K562 (cell line): ENCODE measurements around the gene HDAC7. TPM values are rescaled to one million over a fixed set of nuclear protein-coding genes. Genes with fewer than 3 reads are reported as not detected.

Experiments used
- ATAC-seq: fragments of 200-7000 bp; cut with Tn5 transposase; 3 replicates; pipeline ENCODE4 v1.9.1; 2020; ENCODE audit warnings: moderate library complexity
- BruUV-seq: library from RNA; stranded (reverse); fragments of 400-500 nt; replicated peaks from 2 replicates; lab custom pipeline; 2021; lab: Mats Ljungman, UMichigan
- CTCF ChIA-PET: fragments of 300-600 bp; formaldehyde crosslinking; extraction: SDS; loops from one replicate; lab custom pipeline; 2021; ENCODE audit warnings: low intra/inter-chr PET ratio; lab: Yijun Ruan, JAX
- POLR2A ChIA-PET: fragments of 300-600, 350-650 bp; sonication (Branson Sonifier 250); formaldehyde crosslinking; extraction: SDS; loops from one replicate; lab custom pipeline; 2021; ENCODE audit warnings: antibody characterized with exemption, inconsistent platforms; lab: Yijun Ruan, JAX
- DNase-seq, 4 experiments: peaks; one replicate each; pipeline versions ENCODE4 v3.0.0 to v3.0.0-alpha.2; 2011 to 2018; ENCODE audit warnings: low spot score in 3 of 4, mixed read lengths in 3 of 4; ENCODE audit errors: extremely low read depth in 1 of 4
- FAIRE-seq: peaks from 2 replicates; lab custom pipeline; 2011; peaks lifted over from hg19 to GRCh38; lab: Jason Lieb, UNC
- H2AFZ ChIP-seq: 2 replicates; pipeline ENCODE4 v1.6.0; 2011; ENCODE audit warnings: low read depth, low read length, control low read depth, inconsistent platforms
- H3K27ac ChIP-seq: fragments of 200-600 bp; 3 replicates; pipeline ENCODE4 v1.8.0; 2011; ENCODE audit warnings: low read depth, mild to moderate bottlenecking, control low read depth, inconsistent platforms, low read length, moderate library complexity, mixed read lengths; ENCODE audit errors: extremely low read depth
- H3K27me3 ChIP-seq, 2 experiments: fragments of 300-600 bp in 1 of 2; 2 replicates in 1 of 2; 3 replicates in 1 of 2; pipeline versions ENCODE4 v1.6.0 to v1.8.0; 2011; ENCODE audit warnings: inconsistent platforms in 2 of 2, low read length in 2 of 2, mild to moderate bottlenecking in 1 of 2, mixed read lengths in 1 of 2, moderate library complexity in 1 of 2; ENCODE audit not compliant: control insufficient read depth in 2 of 2, insufficient read depth in 2 of 2
- H3K36me3 ChIP-seq: fragments of 300-600 bp; 3 replicates; pipeline ENCODE4 v1.8.0; 2011; ENCODE audit warnings: mild to moderate bottlenecking, low read length, inconsistent platforms; ENCODE audit not compliant: control insufficient read depth, insufficient read depth
- H3K4me1 ChIP-seq, 2 experiments: fragments of 200-600 bp in 1 of 2; replicated peaks in 1 of 2; 2 replicates in 1 of 2; 3 replicates in 1 of 2; pipeline versions ENCODE4 v1.5.1 to v1.8.0; 2011; ENCODE audit warnings: inconsistent platforms in 2 of 2, low read length in 2 of 2, mild to moderate bottlenecking in 1 of 2, mixed read lengths in 1 of 2, moderate library complexity in 1 of 2; ENCODE audit not compliant: control insufficient read depth in 2 of 2, insufficient read depth in 2 of 2
- H3K4me2 ChIP-seq: 2 replicates; pipeline ENCODE4 v1.6.1; 2011; ENCODE audit warnings: low read length, control low read depth, inconsistent platforms, mixed read lengths; ENCODE audit not compliant: insufficient read depth
- H3K4me3 ChIP-seq: fragments of 200-600 bp; sonication (generic), shearing (Covaris generic); 2 replicates; pipeline ENCODE4 v1.5.1; 2016; ENCODE audit warnings: control low read depth, inconsistent platforms
- H3K79me2 ChIP-seq: fragments of 200-600 bp; 3 replicates; pipeline ENCODE4 v1.8.0; 2011; ENCODE audit warnings: low read length, inconsistent platforms; ENCODE audit not compliant: control insufficient read depth, insufficient read depth
- H3K9ac ChIP-seq, 2 experiments: 2 replicates each; pipeline versions ENCODE4 v1.6.0 to v1.6.1; 2011; ENCODE audit warnings: low read depth in 2 of 2, low read length in 2 of 2, control low read depth in 1 of 2, inconsistent platforms in 1 of 2, mild to moderate bottlenecking in 1 of 2, mixed read lengths in 1 of 2; ENCODE audit not compliant: insufficient read depth in 1 of 2
- H3K9me1 ChIP-seq: one replicate; pipeline ENCODE4 v1.6.0; 2011; ENCODE audit warnings: inconsistent platforms, mild to moderate bottlenecking, low read length, moderate library complexity; ENCODE audit not compliant: control insufficient read depth, insufficient read depth
- H3K9me3 ChIP-seq: replicated peaks from 2 replicates; pipeline ENCODE4 v1.5.1; 2011; ENCODE audit warnings: low read depth, low read length, inconsistent platforms; ENCODE audit not compliant: control insufficient read depth, insufficient read depth
- H4K20me1 ChIP-seq: replicated peaks from 2 replicates; pipeline ENCODE4 v1.6.1; 2011; ENCODE audit warnings: low read length, inconsistent platforms, mixed read lengths; ENCODE audit not compliant: control insufficient read depth, insufficient read depth
- POLR2A ChIP-seq: fragments of 450-650 bp; conservative IDR thresholded peaks from 2 replicates; pipeline ENCODE4 v1.6.1; 2016
- POLR2G ChIP-seq: fragments of 200-400 bp; formaldehyde crosslinking; IDR thresholded peaks from 2 replicates; pipeline ENCODE4 v1.6.1; 2017; ENCODE audit warnings: low read depth, mild to moderate bottlenecking, antibody characterized with exemption, low read length, moderate library complexity
- RBFOX2 ChIP-seq: fragments of 200-400 bp; formaldehyde crosslinking; IDR thresholded peaks from 2 replicates; pipeline ENCODE4 v1.6.1; 2017; ENCODE audit warnings: low read depth, mild to moderate bottlenecking, low read length, moderate library complexity
- RBM22 ChIP-seq: fragments of 200-400 bp; formaldehyde crosslinking; IDR thresholded peaks from 2 replicates; pipeline ENCODE4 v1.6.1; 2018; ENCODE audit warnings: low read length, low read depth; ENCODE audit not compliant: poor library complexity, severe bottlenecking
- RFX1 ChIP-seq: fragments of 450-650 bp; IDR thresholded peaks from 2 replicates; pipeline ENCODE4 v1.6.1; 2016; ENCODE audit warnings: mild to moderate bottlenecking, moderate library complexity
- SIX5 ChIP-seq, 2 experiments: IDR thresholded peaks; 2 replicates each; pipeline ENCODE4 v1.6.1; 2011; ENCODE audit warnings: low read length in 2 of 2, borderline replicate concordance in 1 of 2, low read depth in 1 of 2, mild to moderate bottlenecking in 1 of 2, moderate library complexity in 1 of 2; ENCODE audit not compliant: insufficient read depth in 1 of 2
- WGBS: fragments of 100-300 bp; shearing (Covaris generic); methylation state at CpG from one replicate; pipeline ENCODE4 v1.1.6; 2016; ENCODE audit warnings: low coverage, mixed read lengths; ENCODE audit not compliant: insufficient coverage; ENCODE audit errors: missing lambda C conversion rate; 5-methylcytosine and 5-hydroxymethylcytosine counted together
- in situ Hi-C: fragments of 300-500 bp; cut with MboI; formaldehyde crosslinking; loops from 4 replicates; pipeline ENCODE4 v1.15.0; 2018; ENCODE audit warnings: inconsistent platforms, mixed read lengths
- intact Hi-C: fragments of 100-400 bp; cut with micrococcal nuclease; formaldehyde crosslinking; loops from 2 replicates; pipeline ENCODE4 v1.14.2; 2022
- polyA plus RNA-seq, 8 experiments: library from polyadenylated mRNA; depleted of rRNA in 4 of 8; stranded (reverse) in 5 of 8; unstranded in 3 of 8; fragments of >200 nt; fragmentation: Nextera tagmentation in 2 of 8; fragmentation: Illumina TruSeq in 1 of 8; extraction: Ambion mirVana in 2 of 8; extraction: Trizol in 1 of 8; gene quantifications; 2 replicates each; pipeline versions ENCODE4 v1.2.1 to v1.2.3, GENCODE V29; 2011 to 2014; ENCODE audit warnings: inconsistent platforms in 1 of 8, missing spikeins in 1 of 8
- total RNA-seq, 7 experiments: library from RNA; depleted of rRNA in 6 of 7; stranded (reverse); fragments of >200 nt in 6 of 7; fragmentation: Illumina TruSeq in 2 of 7; extraction: Trizol in 2 of 7; gene quantifications; 2 replicates each; pipeline versions ENCODE4 v1.2.1 to v1.2.3, GENCODE V29; 2011 to 2021; ENCODE audit warnings: low replicate concordance in 1 of 7
- TF ChIP-seq, protein P1 (sequence below), 3 experiments: IDR thresholded peaks in 2 of 3; conservative IDR thresholded peaks in 1 of 3; 2 replicates each; pipeline ENCODE4 v1.5.1; 2011 to 2012; ENCODE audit warnings: low read length in 3 of 3, mild to moderate bottlenecking in 3 of 3, control low read depth in 2 of 3, improper control_type of control experiment in 1 of 3, inconsistent platforms in 1 of 3, low read depth in 1 of 3, mixed read lengths in 1 of 3, moderate library complexity in 1 of 3; ENCODE audit not compliant: insufficient read depth in 2 of 3
- TF ChIP-seq, protein P2 (sequence below): sonication (generic); formaldehyde crosslinking; IDR thresholded peaks from 2 replicates; pipeline ENCODE4 v1.8.1; 2023; ENCODE audit warnings: mild to moderate bottlenecking, missing genetic modification reagents
- TF ChIP-seq, protein P3 (sequence below): fragments of 250-450 bp; sonication (Bioruptor Pico); IDR thresholded peaks from 2 replicates; pipeline ENCODE4 v1.8.0; 2021; ENCODE audit warnings: moderate library complexity, mild to moderate bottlenecking, inconsistent platforms

The HDAC7 gene
- total and polyA plus RNA-seq, 9 of the 15 experiments (the other 6 are each of a cell fraction or from before 2014, with no cell fraction given): 2.5 to 129 (median 31.1) TPM

DNA sequence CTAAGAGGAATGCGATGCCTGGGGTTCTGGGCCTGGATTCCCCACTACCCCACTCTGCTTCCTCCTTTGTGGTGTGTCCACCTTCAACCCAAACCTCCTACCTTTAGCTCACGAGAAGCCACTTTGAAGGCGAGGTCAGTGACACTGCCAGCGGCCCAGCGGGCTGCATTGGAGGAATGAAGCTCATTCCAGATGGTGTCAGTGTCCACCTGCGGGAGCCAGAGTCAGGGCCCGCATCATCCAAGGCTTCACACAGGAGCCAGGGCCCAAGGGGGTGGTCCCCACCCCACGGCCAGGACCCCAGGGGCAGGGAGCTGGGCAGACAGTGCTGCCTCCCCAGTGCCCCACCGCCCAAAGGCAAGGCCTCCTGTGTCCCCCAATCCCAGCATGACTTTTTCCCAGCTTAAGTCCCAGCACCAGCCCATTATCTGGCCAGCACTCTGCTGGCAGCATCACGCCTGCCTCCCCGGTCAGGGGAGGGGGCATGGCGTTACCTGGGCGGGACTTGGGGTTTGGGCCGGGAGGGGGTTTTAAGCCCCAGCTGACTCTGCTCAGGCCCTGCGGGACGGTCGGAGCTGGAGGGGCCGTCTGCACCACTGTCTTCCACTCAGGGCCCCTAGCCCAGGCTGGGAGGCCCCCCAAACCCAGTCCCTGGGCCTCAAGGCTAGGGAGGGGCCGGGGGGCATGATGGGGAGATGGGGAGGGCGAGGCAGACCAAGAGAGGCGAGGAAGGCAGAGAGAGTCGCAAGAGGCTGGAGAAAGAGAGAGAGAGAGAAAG lies 29.8 kb downstream of the HDAC7 start:
- intact Hi-C loops: no loop called here
- TF ChIP-seq POLR2A (0 out of 2 replicates have a peak, but pooled peaks have one; percentile 21), RFX1 (no peak), RBM22 (peak; percentile 62), POLR2G (peak; percentile 59), RBFOX2 (0 out of 2 replicates have a peak, but pooled peaks have one; percentile 10), SIX5 (IDR thresholded peaks at IDR 0.05; ENCODE audit: borderline replicate concordance in 1 of 2, insufficient read depth in 1 of 2, low read depth in 1 of 2, low read length in 2 of 2) (no peak)
- TF ChIP-seq, protein P1, sequence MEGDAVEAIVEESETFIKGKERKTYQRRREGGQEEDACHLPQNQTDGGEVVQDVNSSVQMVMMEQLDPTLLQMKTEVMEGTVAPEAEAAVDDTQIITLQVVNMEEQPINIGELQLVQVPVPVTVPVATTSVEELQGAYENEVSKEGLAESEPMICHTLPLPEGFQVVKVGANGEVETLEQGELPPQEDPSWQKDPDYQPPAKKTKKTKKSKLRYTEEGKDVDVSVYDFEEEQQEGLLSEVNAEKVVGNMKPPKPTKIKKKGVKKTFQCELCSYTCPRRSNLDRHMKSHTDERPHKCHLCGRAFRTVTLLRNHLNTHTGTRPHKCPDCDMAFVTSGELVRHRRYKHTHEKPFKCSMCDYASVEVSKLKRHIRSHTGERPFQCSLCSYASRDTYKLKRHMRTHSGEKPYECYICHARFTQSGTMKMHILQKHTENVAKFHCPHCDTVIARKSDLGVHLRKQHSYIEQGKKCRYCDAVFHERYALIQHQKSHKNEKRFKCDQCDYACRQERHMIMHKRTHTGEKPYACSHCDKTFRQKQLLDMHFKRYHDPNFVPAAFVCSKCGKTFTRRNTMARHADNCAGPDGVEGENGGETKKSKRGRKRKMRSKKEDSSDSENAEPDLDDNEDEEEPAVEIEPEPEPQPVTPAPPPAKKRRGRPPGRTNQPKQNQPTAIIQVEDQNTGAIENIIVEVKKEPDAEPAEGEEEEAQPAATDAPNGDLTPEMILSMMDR (IDR thresholded peaks at IDR 0.05 in 2 of 3, conservative IDR thresholded peaks at IDR 0.05 in 1 of 3; ENCODE audit: insufficient read depth in 2 of 3, low read depth in 1 of 3, low read length in 3 of 3): peak in 2 of 3 experiments; percentile 7 to 11; a peak in 1 of 6 replicates
- TF ChIP-seq, protein P2, sequence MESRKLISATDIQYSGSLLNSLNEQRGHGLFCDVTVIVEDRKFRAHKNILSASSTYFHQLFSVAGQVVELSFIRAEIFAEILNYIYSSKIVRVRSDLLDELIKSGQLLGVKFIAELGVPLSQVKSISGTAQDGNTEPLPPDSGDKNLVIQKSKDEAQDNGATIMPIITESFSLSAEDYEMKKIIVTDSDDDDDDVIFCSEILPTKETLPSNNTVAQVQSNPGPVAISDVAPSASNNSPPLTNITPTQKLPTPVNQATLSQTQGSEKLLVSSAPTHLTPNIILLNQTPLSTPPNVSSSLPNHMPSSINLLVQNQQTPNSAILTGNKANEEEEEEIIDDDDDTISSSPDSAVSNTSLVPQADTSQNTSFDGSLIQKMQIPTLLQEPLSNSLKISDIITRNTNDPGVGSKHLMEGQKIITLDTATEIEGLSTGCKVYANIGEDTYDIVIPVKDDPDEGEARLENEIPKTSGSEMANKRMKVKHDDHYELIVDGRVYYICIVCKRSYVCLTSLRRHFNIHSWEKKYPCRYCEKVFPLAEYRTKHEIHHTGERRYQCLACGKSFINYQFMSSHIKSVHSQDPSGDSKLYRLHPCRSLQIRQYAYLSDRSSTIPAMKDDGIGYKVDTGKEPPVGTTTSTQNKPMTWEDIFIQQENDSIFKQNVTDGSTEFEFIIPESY (CRISPR knock-in tag): peak; percentile 90
- TF ChIP-seq, protein P3, sequence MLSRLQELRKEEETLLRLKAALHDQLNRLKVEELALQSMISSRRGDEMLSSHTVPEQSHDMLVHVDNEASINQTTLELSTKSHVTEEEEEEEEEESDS: no peak
- TF ChIP-seq, all 486 proteins: peak for 6
- Histone ChIP-seq H4K20me1 (0 out of 2 replicates have a peak, but pooled peaks cover 6% of the 10 kb centered on the region), H3K4me3 (no peak overlapping the region), H3K36me3 (peaks cover 100% of the 10 kb centered on the region; the same call in 2 of the 3 replicates), H3K79me2 (no peaks in the 10 kb centered on the region; the same call in 2 of the 3 replicates), H3K9me3 (no peaks in the 10 kb centered on the region), H3K4me1 (peaks cover 0 to 13% of the 10 kb centered on the region in 2 experiments; a peak in 2 of 5 replicates), H3K27ac (no peak overlapping the region), H3K9me1 (no peaks in the 10 kb centered on the region), H3K27me3 (no peaks in the 10 kb centered on the region), H3K4me2 (no peak overlapping the region), H2AFZ (no peak overlapping the region), H3K9ac (peak overlapping the region in 1 of 2 experiments; percentile 57; a peak in 2 of 4 replicates)
- ChIA-PET POLR2A (interaction anchor here (0.6 to 5.5 kb wide), 10 partner anchors 9 to 386 kb away, joined by 3 to 38 read pairs (median 4); no protein-coding TSS in a partner anchor), CTCF (no interaction called here)
- ATAC-seq: no peak
- in situ Hi-C loops: loop anchor here (5.0 kb wide), 1 partner anchor 47 kb away; no protein-coding TSS in a partner anchor
- FAIRE-seq: no peak
- no peak for DNase-seq
- 83% methylated on average over 13 of the region's 22 CpGs for WGBS
- BruUV-seq: no TSS peak
